Activated CD8-positive, alpha-beta T cell treated with anti-CD3 and anti-CD28 coated beads, Interleukin-2, amount 10 ng/mL, durations not matched to agents 7 days and 5 days (primary cell): Measurements from ENCODE around the gene ITK. TPM values are rescaled to one million over a fixed set of nuclear protein-coding genes. Genes with fewer than 3 reads are reported as not detected.
A peak's percentile ranks its signal among the peaks of the same experiment; 100 is the strongest.

Experiments used
- ATAC-seq: fragments of 150-1000 bp; cut with Tn5 transposase; one replicate; pipeline ENCODE4 v1.10.0; 2021; ENCODE audit warnings: moderate library complexity
- CTCF ChIA-PET: fragments of 350-600 bp; sonication (Branson Sonifier 250); formaldehyde crosslinking; loops from one replicate; lab custom pipeline; 2021; ENCODE audit warnings: antibody characterized with exemption; lab: Charles Lee
- POLR2A ChIA-PET: fragments of 350-600 bp; sonication (Branson Sonifier 250); formaldehyde crosslinking; loops from one replicate; lab custom pipeline; 2021; ENCODE audit warnings: antibody characterized with exemption; lab: Charles Lee
- DNase-seq: peaks from one replicate; pipeline ENCODE4 v3.0.0-alpha.2; 2020
- H3K27ac Mint-ChIP-seq: one replicate; pipeline ENCODE4 v1.8.0; 2021; ENCODE audit warnings: mild to moderate bottlenecking, mixed read lengths
- H3K27me3 Mint-ChIP-seq: one replicate; pipeline ENCODE4 v1.8.0; 2021; ENCODE audit warnings: low read depth, mixed read lengths
- H3K36me3 Mint-ChIP-seq: one replicate; pipeline ENCODE4 v1.8.0; 2021; ENCODE audit warnings: low read depth, mixed read lengths
- H3K4me1 Mint-ChIP-seq: one replicate; pipeline ENCODE4 v1.8.0; 2021; ENCODE audit warnings: low read depth, mixed read lengths
- H3K4me3 Mint-ChIP-seq: one replicate; pipeline ENCODE4 v1.8.0; 2021; ENCODE audit warnings: mild to moderate bottlenecking, mixed read lengths
- H3K9me3 Mint-ChIP-seq: one replicate; pipeline ENCODE4 v1.8.0; 2022; ENCODE audit warnings: mixed read lengths; ENCODE audit not compliant: insufficient read depth
- total RNA-seq, 2 experiments: library from RNA; stranded (reverse); gene quantifications; one replicate each; pipeline ENCODE4 v1.2.3, GENCODE V29; 2021

The ITK gene
- total RNA-seq, 2 experiments from 2014 or later: 254 to 263 TPM

DNA sequence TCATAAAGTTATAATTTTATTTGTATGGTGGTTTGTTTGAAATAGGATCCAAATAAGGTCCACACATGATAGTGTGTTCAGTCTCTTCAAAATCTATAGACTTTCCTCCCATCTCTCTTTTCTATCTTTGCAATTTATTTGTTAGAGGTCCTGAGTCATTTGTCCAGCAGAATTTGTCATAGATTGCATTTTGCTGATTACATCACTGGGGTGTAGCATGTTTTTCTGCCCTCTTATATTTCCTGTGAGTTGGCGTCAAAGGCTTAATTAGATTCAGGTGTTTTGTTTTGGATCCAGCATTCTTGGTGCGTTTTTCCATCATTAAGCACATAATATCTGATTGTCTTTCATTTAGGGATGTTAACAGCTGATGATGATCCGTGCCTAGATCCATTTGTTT lies 100.3 kb downstream of the ITK start:
- ChIA-PET POLR2A (no interaction called here), CTCF (interaction anchor here (1.3 kb wide), 1 partner anchor 31 kb away, joined by 3 read pairs; no protein-coding TSS in a partner anchor)
- DNase-seq (no peak), ATAC-seq (no peak)
- H3K27me3 Mint-ChIP-seq: no peaks in the 10 kb centered on the region
- no peak overlapping the region for H3K4me3 Mint-ChIP-seq
- peaks cover 3% of the 10 kb centered on the region for H3K9me3 Mint-ChIP-seq
- H3K27ac Mint-ChIP-seq: no peak overlapping the region
- peaks cover 73% of the 10 kb centered on the region for H3K36me3 Mint-ChIP-seq
- H3K4me1 Mint-ChIP-seq: peaks cover 93% of the 10 kb centered on the region

DNA sequence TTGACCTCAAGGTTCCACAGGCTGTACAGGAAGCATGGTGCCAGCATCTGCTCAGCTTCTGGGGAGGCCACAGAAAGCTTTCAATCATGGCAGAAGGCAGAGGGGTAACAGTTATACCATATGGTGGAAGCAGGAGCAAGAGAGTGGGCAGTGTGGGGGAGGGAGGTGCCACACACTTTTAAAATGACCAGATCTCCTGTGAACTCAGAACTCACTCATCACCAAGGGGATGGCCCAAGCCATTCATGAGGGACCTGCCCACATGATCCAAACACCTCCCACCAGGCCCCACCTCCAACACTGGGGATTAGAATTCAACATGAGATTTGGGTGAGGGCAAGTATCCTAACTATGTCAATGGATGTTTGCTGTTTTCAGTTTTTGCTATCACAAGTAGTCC lies 101.5 kb downstream of the ITK start:
- POLR2A ChIA-PET: interaction anchor here (5.6 kb wide), 1 partner anchor 10 kb away, joined by 31 read pairs; no protein-coding TSS in a partner anchor
- H3K36me3 Mint-ChIP-seq: peaks cover 71% of the 10 kb centered on the region
- CTCF ChIA-PET: interaction anchor here (0.9 kb wide), 1 partner anchor 22 kb away, joined by 6 read pairs; no protein-coding TSS in a partner anchor
- H3K9me3 Mint-ChIP-seq: peaks cover 3% of the 10 kb centered on the region
- H3K27me3 Mint-ChIP-seq: no peaks in the 10 kb centered on the region
- peaks cover 82% of the 10 kb centered on the region for H3K4me1 Mint-ChIP-seq
- ATAC-seq: no peak
- peak overlapping the region; percentile 62 for H3K27ac Mint-ChIP-seq
- no peak overlapping the region for H3K4me3 Mint-ChIP-seq
- DNase-seq: no peak

- peaks cover 3% of the 10 kb centered on the region for H3K9me3 Mint-ChIP-seq
- ATAC-seq (peak; percentile 96), DNase-seq (peak; percentile 68)
- peaks cover 75% of the 10 kb centered on the region for H3K36me3 Mint-ChIP-seq
- peak overlapping the region; percentile 62 for H3K27ac Mint-ChIP-seq
- H3K4me3 Mint-ChIP-seq: peak overlapping the region; percentile 1
- peaks cover 84% of the 10 kb centered on the region for H3K4me1 Mint-ChIP-seq
- POLR2A ChIA-PET: interaction anchor here (1.7 to 5.6 kb wide), 2 partner anchors 11 to 17 kb away, joined by 6 to 31 read pairs; no protein-coding TSS in a partner anchor
- CTCF ChIA-PET: interaction anchor here (0.9 to 1.8 kb wide), 8 partner anchors 10 to 134 kb away, joined by 3 to 7 read pairs (median 4); no protein-coding TSS in a partner anchor
- H3K27me3 Mint-ChIP-seq: no peaks in the 10 kb centered on the region
Measured at GRCh38 chr5:157283434-157283833, 102.8 kb downstream of the ITK start.

DNA sequence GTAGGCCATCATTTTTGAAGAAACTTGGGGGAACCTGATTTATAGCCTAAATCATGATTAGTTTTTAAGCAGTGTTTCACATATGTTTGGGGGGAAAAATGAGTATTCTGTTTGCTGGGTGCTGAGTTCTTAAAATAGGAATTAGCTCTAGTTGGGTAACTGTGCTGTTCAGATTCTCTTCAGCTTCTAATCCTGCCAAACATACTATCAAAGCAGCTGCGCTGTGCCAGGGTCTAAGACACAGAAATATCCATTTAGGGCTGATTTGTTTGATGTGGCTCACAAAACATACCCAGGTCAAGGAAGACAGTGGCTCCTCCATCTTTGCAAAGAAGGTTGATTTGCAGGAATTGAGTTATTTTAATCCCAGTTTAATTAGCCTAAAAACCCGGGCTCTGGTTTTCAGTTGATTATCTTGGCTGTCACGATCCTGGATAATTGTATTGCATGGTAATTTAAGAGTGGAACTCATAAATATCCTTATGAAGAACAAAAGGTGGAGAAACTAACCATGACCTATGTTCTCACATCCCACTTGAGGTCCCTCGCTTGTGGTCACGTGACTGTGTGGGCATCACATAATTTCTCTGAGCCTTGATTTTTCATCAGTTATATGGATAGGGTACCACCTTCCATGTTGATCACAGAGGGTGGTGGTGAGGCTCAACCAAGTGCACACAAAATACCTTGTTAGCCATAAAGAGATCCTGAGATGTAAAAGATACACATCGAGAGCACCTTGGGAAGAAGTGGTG lies 104.0 kb downstream of the ITK start:
- ATAC-seq: no peak
- H3K9me3 Mint-ChIP-seq: peaks cover 3% of the 10 kb centered on the region
- DNase-seq: no peak
- H3K27ac Mint-ChIP-seq: peak overlapping the region; percentile 16
- ChIA-PET POLR2A (interaction anchor here (1.7 to 5.6 kb wide), 2 partner anchors 12 to 18 kb away, joined by 6 to 31 read pairs; no protein-coding TSS in a partner anchor), CTCF (interaction anchor here (0.9 to 1.8 kb wide), 7 partner anchors 12 to 135 kb away, joined by 3 to 7 read pairs (median 4); no protein-coding TSS in a partner anchor)
- H3K27me3 Mint-ChIP-seq: no peaks in the 10 kb centered on the region
- H3K36me3 Mint-ChIP-seq: peaks cover 76% of the 10 kb centered on the region
- H3K4me1 Mint-ChIP-seq: peaks cover 85% of the 10 kb centered on the region
- H3K4me3 Mint-ChIP-seq: no peak overlapping the region

DNA sequence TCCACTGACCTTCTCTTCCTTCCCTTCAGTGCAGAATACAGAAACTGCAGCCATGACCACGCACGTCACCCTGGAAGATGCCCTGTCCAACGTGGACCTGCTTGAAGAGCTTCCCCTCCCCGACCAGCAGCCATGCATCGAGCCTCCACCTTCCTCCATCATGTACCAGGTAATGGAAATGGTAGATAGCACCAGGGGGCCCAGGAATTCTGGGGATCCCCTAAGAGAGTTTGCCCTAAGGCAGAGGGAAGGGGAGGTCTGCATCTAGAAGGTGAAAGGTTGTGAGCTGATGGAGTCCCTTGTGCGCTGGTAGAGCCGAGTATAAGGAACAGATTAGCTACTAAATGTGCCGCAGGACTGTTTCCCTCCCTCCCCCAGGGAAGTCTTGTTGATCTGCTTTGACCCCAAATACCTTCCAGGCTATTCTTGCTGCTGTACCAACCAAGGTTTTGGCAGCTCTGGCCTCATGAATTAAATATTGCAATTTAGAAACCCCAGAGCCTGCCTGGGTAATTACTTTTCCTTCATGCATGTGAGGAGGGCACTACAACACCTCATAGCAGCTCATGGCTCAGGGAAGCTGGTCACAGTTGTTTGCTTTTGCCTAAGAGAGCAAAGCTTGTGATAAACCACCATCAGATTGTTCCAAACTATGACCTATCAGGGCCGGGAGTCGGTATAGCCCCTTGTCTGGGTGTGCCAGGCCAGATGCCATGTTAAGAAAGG lies 104.8 kb downstream of the ITK start:
- Mint-ChIP-seq H3K27ac (no peak overlapping the region), H3K36me3 (peaks cover 77% of the 10 kb centered on the region), H3K4me1 (peaks cover 86% of the 10 kb centered on the region), H3K27me3 (no peaks in the 10 kb centered on the region), H3K9me3 (peaks cover 3% of the 10 kb centered on the region), H3K4me3 (no peak overlapping the region)
- ChIA-PET POLR2A (interaction anchor here (0.7 to 5.6 kb wide), 3 partner anchors 13 to 33 kb away, joined by 3 to 31 read pairs (median 3); no protein-coding TSS in a partner anchor), CTCF (interaction anchor here (0.9 to 3.5 kb wide), 6 partner anchors 9 to 43 kb away, joined by 3 to 17 read pairs (median 4); no protein-coding TSS in a partner anchor)
- ATAC-seq (no peak), DNase-seq (no peak)

GRCh38 chr5:157286761-157287211 lies 106.1 kb downstream of the ITK start:
- Mint-ChIP-seq H3K4me3 (no peak overlapping the region), H3K27me3 (no peaks in the 10 kb centered on the region), H3K27ac (no peak overlapping the region), H3K36me3 (peaks cover 75% of the 10 kb centered on the region), H3K9me3 (no peaks in the 10 kb centered on the region), H3K4me1 (peaks cover 85% of the 10 kb centered on the region)
- POLR2A ChIA-PET: interaction anchor here (1.4 to 5.6 kb wide), 2 partner anchors 14 to 34 kb away, joined by 3 to 31 read pairs; no protein-coding TSS in a partner anchor
- CTCF ChIA-PET: interaction anchor here (0.7 to 3.5 kb wide), 7 partner anchors 10 to 55 kb away, joined by 3 to 17 read pairs (median 3); no protein-coding TSS in a partner anchor
- ATAC-seq: no peak
- no peak for DNase-seq

GRCh38 chr5:157288405-157289163 lies 107.9 kb downstream of the ITK start:
- Mint-ChIP-seq H3K36me3 (peaks cover 79% of the 10 kb centered on the region), H3K4me3 (peak overlapping the region; percentile 3), H3K9me3 (no peaks in the 10 kb centered on the region), H3K27ac (peak overlapping the region; percentile 62), H3K27me3 (no peaks in the 10 kb centered on the region), H3K4me1 (peaks cover 77% of the 10 kb centered on the region)
- ChIA-PET CTCF (interaction anchor here (1.0 to 3.5 kb wide), 11 partner anchors 8 to 139 kb away, joined by 3 to 17 read pairs (median 4); no protein-coding TSS in a partner anchor), POLR2A (interaction anchor here (1.0 to 2.7 kb wide), 2 partner anchors 15 to 17 kb away, joined by 4 to 16 read pairs; no protein-coding TSS in a partner anchor)
- ATAC-seq (peak; percentile 38), DNase-seq (no peak)

DNA sequence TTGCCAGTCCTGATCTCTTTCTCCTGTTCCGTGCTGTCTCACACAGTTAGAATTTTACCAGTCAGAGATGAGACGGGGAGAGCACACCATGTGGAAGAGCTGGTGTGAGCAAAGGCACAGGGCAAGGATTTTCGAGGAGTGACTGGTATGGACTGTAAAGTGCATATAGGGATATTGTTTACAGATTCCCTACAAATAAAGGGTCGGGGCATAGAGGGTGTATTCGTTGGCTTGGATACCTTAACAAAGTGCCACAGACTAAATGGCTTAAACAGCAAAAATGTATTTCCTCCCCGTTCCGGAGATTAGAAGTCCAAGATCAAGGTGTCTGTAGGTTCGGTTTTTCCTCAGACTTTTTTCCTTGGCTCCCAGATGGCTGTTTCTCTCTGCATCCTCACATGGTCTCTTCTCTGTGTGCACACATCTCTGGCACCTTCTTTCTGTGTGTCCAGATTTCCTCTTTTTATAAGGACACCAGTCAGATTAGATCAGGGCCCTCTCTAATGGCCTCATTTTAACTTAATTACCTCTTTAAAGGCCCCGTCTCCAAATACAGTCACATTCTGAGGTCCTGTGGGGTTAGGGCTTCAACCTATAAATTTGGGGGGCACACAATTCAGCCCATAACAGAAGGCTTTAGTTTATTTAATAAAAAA lies 108.7 kb downstream of the ITK start:
- Mint-ChIP-seq H3K4me1 (peaks cover 73% of the 10 kb centered on the region), H3K27ac (peak overlapping the region; percentile 44), H3K9me3 (no peaks in the 10 kb centered on the region), H3K36me3 (peaks cover 85% of the 10 kb centered on the region), H3K4me3 (no peak overlapping the region), H3K27me3 (no peaks in the 10 kb centered on the region)
- DNase-seq: no peak
- ChIA-PET CTCF (interaction anchor here (1.0 to 3.5 kb wide), 9 partner anchors 11 to 140 kb away, joined by 3 to 17 read pairs (median 5); no protein-coding TSS in a partner anchor), POLR2A (interaction anchor here (1.0 to 2.7 kb wide), 2 partner anchors 15 to 17 kb away, joined by 4 to 16 read pairs; no protein-coding TSS in a partner anchor)
- ATAC-seq: no peak

DNA sequence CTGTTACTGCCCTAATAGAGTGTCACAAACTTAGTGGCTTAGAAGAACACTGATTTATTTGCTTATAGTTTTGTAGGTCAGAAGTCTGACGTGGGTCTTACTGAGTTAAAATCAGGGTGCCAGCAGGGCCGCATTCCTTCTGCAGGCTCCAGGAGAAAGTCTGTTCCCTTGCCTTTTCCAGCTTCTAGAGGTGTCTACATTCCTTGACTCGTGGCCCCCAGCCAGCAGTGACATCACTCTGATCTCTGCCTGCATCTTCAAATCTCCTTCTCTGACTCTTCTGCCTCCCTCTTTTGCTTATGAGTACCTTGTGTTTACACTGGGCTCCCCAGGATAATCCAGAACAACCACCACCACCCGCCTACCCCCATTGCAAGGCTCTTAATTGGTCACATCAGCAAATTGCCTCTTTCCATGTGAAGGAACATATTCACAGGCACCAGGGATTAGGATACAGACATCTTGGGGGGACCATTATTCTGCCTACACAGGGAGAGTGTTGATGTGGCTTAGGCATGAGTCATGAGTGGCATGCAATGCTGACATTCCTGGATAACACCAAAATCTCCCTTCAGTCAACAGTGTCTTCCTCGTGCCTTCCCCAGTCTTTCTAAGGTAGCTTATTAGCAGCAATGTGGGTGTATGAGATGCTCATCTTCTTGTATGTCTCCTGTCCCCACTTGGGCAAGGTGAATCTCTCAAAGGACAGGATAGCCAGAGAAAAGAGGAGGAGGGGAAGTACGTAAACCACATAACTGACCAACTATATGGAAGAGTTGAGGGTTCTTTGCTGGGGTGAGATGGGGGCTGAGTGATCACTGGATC lies 109.7 kb downstream of the ITK start:
- POLR2A ChIA-PET: interaction anchor here (2.7 kb wide), 1 partner anchor 18 kb away, joined by 16 read pairs; no protein-coding TSS in a partner anchor
- no peak for DNase-seq
- Mint-ChIP-seq H3K36me3 (peaks cover 81% of the 10 kb centered on the region), H3K9me3 (no peaks in the 10 kb centered on the region), H3K27ac (peak overlapping the region; percentile 59), H3K27me3 (no peaks in the 10 kb centered on the region), H3K4me1 (peaks cover 70% of the 10 kb centered on the region), H3K4me3 (no peak overlapping the region)
- ATAC-seq: no peak
- CTCF ChIA-PET: interaction anchor here (1.3 kb wide), 1 partner anchor 13 kb away, joined by 4 read pairs; no protein-coding TSS in a partner anchor
